ENCODE data around the gene CYP17A1.

- TF ChIP-seq ESRRA (IDR thresholded peaks at IDR 0.05; ENCODE audit: borderline replicate concordance, low read length) (no peak), MAX (IDR thresholded peaks at IDR 0.05) (no peak), HDAC2 (IDR thresholded peaks at IDR 0.05) (no peak), E2F6 (IDR thresholded peaks at IDR 0.05; ENCODE audit: borderline replicate concordance, low read depth) (no peak), CTCF (IDR thresholded peaks at IDR 0.05) (no peak), POLR2AphosphoS2 (conservative IDR thresholded peaks at IDR 0.05; ENCODE audit: low read length) (no peak), ATOH8 (CRISPR knock-in tag; IDR thresholded peaks at IDR 0.05; ENCODE audit: low read depth) (no peak), USF2 (IDR thresholded peaks at IDR 0.05) (no peak), RFX5 (IDR thresholded peaks at IDR 0.05) (no peak), TP53 (CRISPR knock-in tag; IDR thresholded peaks at IDR 0.05) (no peak), KDM1A (IDR thresholded peaks at IDR 0.05; ENCODE audit: low read depth) (no peak), CHD2 (IDR thresholded peaks at IDR 0.05; ENCODE audit: low read length, partially characterized antibody) (no peak), EHMT2 (IDR thresholded peaks at IDR 0.05; ENCODE audit: low read depth) (no peak)
Measured at GRCh38 chr10:102785818-102786217, 51.4 kb downstream of the CYP17A1 start.
